ENCODE measurements around the gene DHRS4. TPM values are rescaled to one million over a fixed set of nuclear protein-coding genes. Genes with fewer than 3 reads are reported as not detected.

Gene DHRS4
- total RNA-seq (10 to 100 TPM; 24.6 to 57.3 (median 39.5) TPM), polyA plus RNA-seq (10 to 100 TPM; 18.9 to 76.7 (median 39.0) TPM)
- long read RNA-seq, donor 1, transcript DHRS4-201 (8 exons, 1,443 nt), result major isoform, 18 of 27 reads
- long read RNA-seq, donor 1, transcript DHRS4-203 (5 exons, 727 nt), result minor isoform, 5 of 27 reads
- long read RNA-seq, donor 1, partial matches to known transcripts, result 0 of 27 reads
- long read RNA-seq, donor 1, other reads (novel, unspliced or antisense), result 4 of 27 reads
- long read RNA-seq, donor 2, transcript DHRS4-203 (5 exons, 727 nt), result minor isoform, 8 of 22 reads
- long read RNA-seq, donor 2, transcript DHRS4-201 (8 exons, 1,443 nt), result major isoform, 9 of 22 reads
- long read RNA-seq, donor 2, partial matches to known transcripts, result 1 of 22 reads
- long read RNA-seq, donor 2, other reads (novel, unspliced or antisense), result 1 of 22 reads

DNA sequence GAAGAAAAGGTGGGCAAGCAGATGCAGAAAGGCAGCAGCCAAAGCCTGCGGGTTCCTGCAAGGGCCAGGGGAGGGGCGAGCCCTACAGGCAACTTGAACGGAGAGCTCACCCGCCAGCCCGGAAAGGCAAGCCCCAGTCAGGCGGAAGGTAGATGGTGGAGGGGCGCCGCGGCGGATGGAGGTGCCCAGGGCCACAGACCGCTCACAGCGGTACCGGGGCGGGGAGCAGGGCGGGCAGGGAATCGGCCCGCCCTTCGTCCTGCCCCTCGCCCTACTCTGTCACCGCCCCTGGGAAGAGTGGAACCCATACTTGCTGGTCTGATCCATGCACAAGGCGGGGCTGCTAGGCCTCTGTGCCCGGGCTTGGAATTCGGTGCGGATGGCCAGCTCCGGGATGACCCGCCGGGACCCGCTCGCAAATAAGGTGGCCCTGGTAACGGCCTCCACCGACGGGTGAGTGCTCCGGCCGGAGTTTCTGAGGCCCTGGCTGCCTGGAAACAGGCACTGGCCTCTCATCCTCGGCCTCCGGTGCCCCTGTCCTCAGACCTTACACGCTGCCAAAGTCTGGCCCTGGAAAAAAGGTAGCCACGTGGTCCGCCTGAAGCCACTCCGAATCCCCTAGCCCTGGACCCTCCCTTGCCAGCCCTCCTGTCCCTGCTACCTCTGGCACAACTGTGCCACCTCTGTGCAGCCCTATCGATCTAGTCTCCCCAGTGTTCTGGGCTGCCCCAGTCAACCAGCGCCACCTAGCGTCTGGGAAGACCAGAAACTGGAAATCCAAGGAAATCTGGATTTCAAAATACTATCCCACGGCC lies at the start of gene DHRS4:
Gene DHRS4 (plus strand): TSS at position 307 of the 815 bp plus-strand sequence. CDS start 19 bp downstream, at position 326.
- H3K27me3 ChIP-seq (ENCODE audit: insufficient read depth in 3 of 3, low read length in 2 of 3), result no peaks in the 10 kb centered on the region
- WGBS, 3 donors, result 0% methylated on average over 25 to 44 of the region's 44 CpGs
- DNase-seq, result peak; percentile 84 to 90
- H3K36me3 ChIP-seq (ENCODE audit: insufficient read depth in 1 of 2, low read depth in 1 of 2), result peaks cover 0 to 22% of the 10 kb centered on the region in 2 donors
- H3K27ac ChIP-seq, result peak within 1 kb of the TSS; percentile 87
- ATAC-seq, result peak; percentile 83 to 95 (median 90)
- H3K4me3 ChIP-seq, result peak within 1 kb of the TSS; percentile 90
- H3K9me3 ChIP-seq, result no peaks in the 10 kb centered on the region
- H3K4me1 ChIP-seq, result peaks cover 15% of the 10 kb centered on the region
- intact Hi-C loops (cut with DNase I), result no loop called here
- peak; percentile 86 for TF ChIP-seq CTCF (IDR thresholded peaks at IDR 0.05)

GRCh38 chr14:23910101-23910875 lies 43.3 kb upstream of the DHRS4 start:
- DNase-seq (no peak), ATAC-seq (peak in 2 of 4 donors; percentile 39 to 81)
- intact Hi-C loops (cut with DNase I), result no loop called here
- Histone ChIP-seq H3K27me3 (ENCODE audit: insufficient read depth in 3 of 3, low read length in 2 of 3) (no peaks in the 10 kb centered on the region), H3K4me1 (no peaks in the 10 kb centered on the region), H3K9me3 (no peaks in the 10 kb centered on the region), H3K36me3 (ENCODE audit: insufficient read depth in 1 of 2, low read depth in 1 of 2) (no peaks in the 10 kb centered on the region), H3K4me3 (no peak overlapping the region), H3K27ac (no peak overlapping the region)
- TF ChIP-seq CTCF (IDR thresholded peaks at IDR 0.05), result peak; percentile 41
- 61 to 67% (median 63%) methylated on average over 7 of the region's 7 CpGs for WGBS, 3 donors

- no peak overlapping the region for H3K4me3 ChIP-seq
- intact Hi-C loops (cut with DNase I), result no loop called here
- no peaks in the 10 kb centered on the region for H3K4me1 ChIP-seq
- no peaks in the 10 kb centered on the region for H3K9me3 ChIP-seq
- H3K36me3 ChIP-seq (ENCODE audit: insufficient read depth in 1 of 2, low read depth in 1 of 2), result no peaks in the 10 kb centered on the region
- no peak for TF ChIP-seq CTCF (IDR thresholded peaks at IDR 0.05)
- no peak for DNase-seq
- no peaks in the 10 kb centered on the region for H3K27me3 ChIP-seq (ENCODE audit: insufficient read depth in 3 of 3, low read length in 2 of 3)
- ATAC-seq, result no peak
- no peak overlapping the region for H3K27ac ChIP-seq
- WGBS, 3 donors, result 67 to 89% (median 88%) methylated on average over 3 of the region's 3 CpGs
Measured at GRCh38 chr14:23910876-23911210, 42.7 kb upstream of the DHRS4 start.

- 84 to 89% (median 88%) methylated on average over 4 of the region's 4 CpGs for WGBS, 3 donors
- Histone ChIP-seq H3K36me3 (ENCODE audit: insufficient read depth in 1 of 2, low read depth in 1 of 2) (no peaks in the 10 kb centered on the region), H3K27me3 (ENCODE audit: insufficient read depth in 3 of 3, low read length in 2 of 3) (no peaks in the 10 kb centered on the region), H3K27ac (no peak overlapping the region), H3K4me1 (no peaks in the 10 kb centered on the region), H3K9me3 (no peaks in the 10 kb centered on the region), H3K4me3 (no peak overlapping the region)
- no peak for ATAC-seq
- no peak for TF ChIP-seq CTCF (IDR thresholded peaks at IDR 0.05)
- intact Hi-C loops (cut with DNase I), result no loop called here
- no peak for DNase-seq
Measured at GRCh38 chr14:23915559-23915958, 38.0 kb upstream of the DHRS4 start.

All from psoas muscle (tissue), 8 donors.